Calu3 (cell line): ENCODE measurements around the gene MEGF8. TPM values are rescaled to one million over a fixed set of nuclear protein-coding genes. Genes with fewer than 3 reads are reported as not detected.

ENCODE experiments used
- BruUV-seq: library from RNA; stranded (reverse); fragments of 400-500 nt; replicated peaks from 2 replicates; lab custom pipeline; 2021; lab: Mats Ljungman, UMichigan
- CTCF ChIA-PET: fragments of 300-600 bp; sonication (Branson Sonifier 250); formaldehyde crosslinking; loops from one replicate; lab custom pipeline; 2022; ENCODE audit warnings: antibody characterized with exemption; lab: Charles Lee
- DNase-seq: peaks from one replicate; pipeline ENCODE4 v3.0.0; 2022
- H3K27ac Mint-ChIP-seq: one replicate; pipeline ENCODE4 v1.8.0; 2022; ENCODE audit warnings: mixed read lengths; ENCODE audit not compliant: unreplicated experiment
- H3K27me3 Mint-ChIP-seq: one replicate; pipeline ENCODE4 v1.8.0; 2022; ENCODE audit warnings: mixed read lengths; ENCODE audit not compliant: unreplicated experiment
- H3K36me3 Mint-ChIP-seq: one replicate; pipeline ENCODE4 v1.8.0; 2022; ENCODE audit warnings: mild to moderate bottlenecking, moderate library complexity, mixed read lengths; ENCODE audit not compliant: insufficient read depth, unreplicated experiment
- H3K4me1 Mint-ChIP-seq: one replicate; pipeline ENCODE4 v1.8.0; 2022; ENCODE audit warnings: mild to moderate bottlenecking, low read depth, mixed read lengths; ENCODE audit not compliant: unreplicated experiment
- H3K4me3 Mint-ChIP-seq: one replicate; pipeline ENCODE4 v1.8.0; 2022; ENCODE audit warnings: mild to moderate bottlenecking, low read depth, moderate library complexity, mixed read lengths; ENCODE audit not compliant: unreplicated experiment
- H3K9me3 Mint-ChIP-seq: one replicate; pipeline ENCODE4 v1.8.0; 2022; ENCODE audit warnings: low read depth, mixed read lengths; ENCODE audit not compliant: unreplicated experiment
- intact Hi-C: fragments of 100-400 bp; cut with micrococcal nuclease; formaldehyde crosslinking; loops from one replicate; pipeline ENCODE4 v1.10.0; 2022; ENCODE audit not compliant: unreplicated experiment
- total RNA-seq: library from RNA; stranded (reverse); gene quantifications from 2 replicates; pipeline ENCODE4 v1.2.3, GENCODE V29; 2022
- TF ChIP-seq, protein P1 (sequence below): fragments of 200-600 bp; IDR thresholded peaks from one replicate; pipeline ENCODE4 v1.8.0; 2022; ENCODE audit warnings: antibody characterized with exemption; ENCODE audit not compliant: unreplicated experiment

Gene MEGF8
- total RNA-seq, 1 experiment from 2014 or later, result 35.0 TPM

DNA sequence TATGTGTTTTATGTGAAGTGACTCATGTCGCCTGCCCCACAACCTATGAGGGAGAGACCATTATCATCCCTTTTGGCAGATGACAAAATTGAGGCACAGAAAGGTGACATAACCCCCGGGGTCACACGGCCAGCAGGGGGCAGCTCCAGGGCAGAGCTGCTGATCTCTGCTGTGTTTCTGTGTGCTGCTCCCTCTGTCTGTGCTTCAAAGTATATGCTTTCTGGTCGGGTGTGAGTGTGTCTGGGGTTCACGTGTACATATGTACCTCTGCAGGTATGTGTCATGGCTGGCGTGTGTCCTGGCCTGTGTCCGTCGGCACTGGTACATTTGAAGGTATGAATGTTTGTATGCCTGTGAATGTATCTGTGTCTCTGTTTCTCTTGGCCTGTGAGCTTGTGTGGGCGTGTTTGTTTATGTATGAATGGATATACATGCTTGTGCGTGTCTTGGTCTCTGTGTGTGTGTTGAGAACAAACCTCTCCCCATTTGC lies 94.7 kb downstream of the MEGF8 start:
- Mint-ChIP-seq H3K27me3 (no peaks in the 10 kb centered on the region), H3K36me3 (peaks cover 30% of the 10 kb centered on the region), H3K27ac (peak overlapping the region; percentile 3), H3K9me3 (no peaks in the 10 kb centered on the region), H3K4me1 (peaks cover 36% of the 10 kb centered on the region), H3K4me3 (no peak overlapping the region)
- peak; percentile 75 for DNase-seq
- CTCF ChIA-PET, result interaction anchor here (0.6 to 1.6 kb wide), 4 partner anchors 11 to 112 kb away, joined by 3 to 14 read pairs (median 5); no protein-coding TSS in a partner anchor
- BruUV-seq, result no TSS peak
- intact Hi-C loops, result no loop called here
- TF ChIP-seq, protein P1, sequence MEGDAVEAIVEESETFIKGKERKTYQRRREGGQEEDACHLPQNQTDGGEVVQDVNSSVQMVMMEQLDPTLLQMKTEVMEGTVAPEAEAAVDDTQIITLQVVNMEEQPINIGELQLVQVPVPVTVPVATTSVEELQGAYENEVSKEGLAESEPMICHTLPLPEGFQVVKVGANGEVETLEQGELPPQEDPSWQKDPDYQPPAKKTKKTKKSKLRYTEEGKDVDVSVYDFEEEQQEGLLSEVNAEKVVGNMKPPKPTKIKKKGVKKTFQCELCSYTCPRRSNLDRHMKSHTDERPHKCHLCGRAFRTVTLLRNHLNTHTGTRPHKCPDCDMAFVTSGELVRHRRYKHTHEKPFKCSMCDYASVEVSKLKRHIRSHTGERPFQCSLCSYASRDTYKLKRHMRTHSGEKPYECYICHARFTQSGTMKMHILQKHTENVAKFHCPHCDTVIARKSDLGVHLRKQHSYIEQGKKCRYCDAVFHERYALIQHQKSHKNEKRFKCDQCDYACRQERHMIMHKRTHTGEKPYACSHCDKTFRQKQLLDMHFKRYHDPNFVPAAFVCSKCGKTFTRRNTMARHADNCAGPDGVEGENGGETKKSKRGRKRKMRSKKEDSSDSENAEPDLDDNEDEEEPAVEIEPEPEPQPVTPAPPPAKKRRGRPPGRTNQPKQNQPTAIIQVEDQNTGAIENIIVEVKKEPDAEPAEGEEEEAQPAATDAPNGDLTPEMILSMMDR, result peak; percentile 86

DNA sequence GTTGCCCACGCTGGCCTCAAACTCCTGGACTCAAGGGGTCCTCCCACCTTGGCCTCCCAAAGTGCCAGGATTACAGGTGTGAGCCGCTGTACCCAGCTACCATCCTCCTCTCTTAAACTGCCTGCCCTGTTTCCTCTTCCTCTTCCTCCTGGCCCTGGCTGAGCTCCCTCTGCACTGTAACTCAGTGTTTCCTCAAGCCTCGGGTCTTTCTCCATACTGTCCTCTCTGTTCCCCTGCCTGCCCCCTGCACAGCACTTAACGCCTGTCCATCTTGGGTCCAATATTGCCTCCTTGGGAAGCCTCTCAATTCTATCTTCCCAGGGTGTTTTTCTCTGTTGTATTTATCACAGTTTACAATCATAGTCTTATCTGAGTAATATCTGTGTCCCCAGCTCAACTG lies 95.7 kb downstream of the MEGF8 start:
- no peak overlapping the region for H3K4me3 Mint-ChIP-seq
- CTCF ChIA-PET, result no interaction called here
- no peaks in the 10 kb centered on the region for H3K27me3 Mint-ChIP-seq
- H3K9me3 Mint-ChIP-seq, result no peaks in the 10 kb centered on the region
- no TSS peak for BruUV-seq
- TF ChIP-seq, protein P1, result no peak
- peak overlapping the region; percentile 3 for H3K27ac Mint-ChIP-seq
- intact Hi-C loops, result no loop called here
- DNase-seq, result no peak
- H3K4me1 Mint-ChIP-seq, result peaks cover 36% of the 10 kb centered on the region
- peaks cover 26% of the 10 kb centered on the region for H3K36me3 Mint-ChIP-seq

DNA sequence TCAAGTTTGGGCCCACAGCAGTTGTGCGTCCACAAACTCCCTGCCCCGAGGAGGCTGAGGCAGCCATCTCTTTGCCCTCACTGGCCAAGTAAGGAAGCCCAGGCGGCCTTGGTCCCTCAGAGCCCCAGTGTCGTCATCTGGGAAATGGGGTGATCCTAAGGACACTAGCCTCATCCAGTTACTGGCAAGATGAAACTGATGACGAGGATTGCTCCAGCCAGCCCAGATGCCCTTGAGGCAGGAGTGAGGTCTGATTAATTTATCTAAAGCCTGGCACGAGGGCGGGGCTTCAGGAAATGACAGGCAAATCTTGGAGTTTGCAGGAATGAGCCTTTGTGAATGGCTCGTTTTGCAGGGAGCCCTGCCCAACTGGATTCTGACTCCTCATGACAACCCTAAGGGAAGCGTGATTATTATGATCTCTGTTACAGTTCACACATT lies 96.2 kb downstream of the MEGF8 start:
- Mint-ChIP-seq H3K4me1 (peaks cover 36% of the 10 kb centered on the region), H3K4me3 (no peak overlapping the region), H3K27me3 (no peaks in the 10 kb centered on the region), H3K9me3 (no peaks in the 10 kb centered on the region), H3K36me3 (peaks cover 26% of the 10 kb centered on the region), H3K27ac (peak overlapping the region; percentile 82)
- TF ChIP-seq, protein P1, result no peak
- CTCF ChIA-PET, result no interaction called here
- BruUV-seq, result no TSS peak
- DNase-seq, result no peak
- intact Hi-C loops, result no loop called here

DNA sequence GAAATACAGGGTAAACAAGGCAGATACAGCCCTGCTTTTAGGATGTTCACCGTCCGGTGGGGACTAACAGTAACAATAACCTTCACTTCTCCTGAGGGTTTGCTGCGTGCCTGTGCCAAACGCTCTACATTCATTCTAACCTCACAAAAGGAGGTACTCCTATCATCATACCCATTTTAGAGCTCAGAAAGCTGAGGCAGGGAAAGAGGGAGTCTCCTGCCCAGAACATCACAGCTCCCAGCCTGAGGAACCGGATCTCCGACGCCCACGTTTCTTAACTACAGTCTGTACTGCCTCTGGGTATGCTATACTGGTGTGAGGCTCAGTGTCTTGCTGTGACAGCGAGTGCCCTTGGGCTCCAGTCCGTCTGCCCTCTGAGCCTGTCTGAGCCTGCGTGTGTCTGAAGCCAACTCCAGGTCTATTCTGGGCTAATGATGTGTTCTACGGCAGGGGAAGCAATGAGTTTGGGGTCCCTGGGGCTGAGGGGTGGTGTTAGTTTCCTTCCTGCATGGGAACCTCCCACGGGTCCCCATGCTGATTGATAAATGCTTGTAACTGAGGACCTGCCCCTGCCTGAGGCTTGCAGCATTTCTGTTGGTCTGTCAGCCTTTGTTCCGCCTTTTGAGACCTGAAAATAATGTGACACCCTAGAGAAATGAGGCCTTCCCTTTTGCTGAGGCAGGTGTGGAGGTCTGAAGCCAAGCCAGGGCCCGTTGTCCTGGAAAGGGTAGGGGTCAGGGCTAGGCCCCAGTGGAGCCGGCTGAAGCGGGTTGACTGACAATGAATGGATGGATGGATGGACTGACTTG lies 96.9 kb downstream of the MEGF8 start:
- Mint-ChIP-seq H3K27ac (peak overlapping the region; percentile 82), H3K27me3 (no peaks in the 10 kb centered on the region), H3K36me3 (peaks cover 26% of the 10 kb centered on the region), H3K4me1 (peaks cover 36% of the 10 kb centered on the region), H3K9me3 (no peaks in the 10 kb centered on the region), H3K4me3 (peak overlapping the region; percentile 97)
- intact Hi-C loops, result no loop called here
- TF ChIP-seq, protein P1, result no peak
- BruUV-seq, result TSS peak; percentile 47
- no peak for DNase-seq
- CTCF ChIA-PET, result no interaction called here
